Body of pancreas (tissue), 4 donors: ENCODE results near the gene DNM3. TPM values are rescaled to one million over a fixed set of nuclear protein-coding genes. Genes with fewer than 3 reads are reported as not detected.

Experiments
- ATAC-seq: fragments of 150-250 bp; one replicate; pipeline ENCODE4 v1.9.1; 2016
- DNase-seq, 4 donors: peaks; one replicate each; pipeline ENCODE4 v3.0.0-alpha.2; 2019
- H3K27ac ChIP-seq, 4 donors: fragments of 200-600 bp; sonication (generic); 1 replicate in 3 of 4; 2 replicates in 1 of 4; pipeline versions ENCODE4 v1.5.1 to v1.6.1; 2016 to 2019; ENCODE audit warnings: mild to moderate bottlenecking in 1 of 4, mixed read lengths in 1 of 4, moderate library complexity in 1 of 4
- H3K27me3 ChIP-seq, 2 donors: fragments of 200-600 bp; sonication (generic); one replicate each; pipeline ENCODE4 v1.6.0; 2016; ENCODE audit warnings: mild to moderate bottlenecking in 1 of 2
- H3K36me3 ChIP-seq, 2 donors: fragments of 200-600 bp; sonication (generic); replicated peaks in 1 of 2; 2 replicates each; pipeline ENCODE4 v1.5.1; 2016; ENCODE audit warnings: low read depth in 2 of 2; ENCODE audit not compliant: insufficient read depth in 1 of 2
- H3K4me1 ChIP-seq: fragments of 200-600 bp; sonication (generic); one replicate; pipeline ENCODE4 v1.6.0; 2016
- H3K4me3 ChIP-seq, 2 donors: fragments of 200-600 bp; sonication (generic); 1 replicate in 1 of 2; 2 replicates in 1 of 2; pipeline ENCODE4 v1.5.1; 2016 to 2019
- H3K9me3 ChIP-seq, 3 donors: fragments of 200-600 bp; sonication (generic); 1 replicate in 2 of 3; 2 replicates in 1 of 3; pipeline ENCODE4 v1.5.1; 2016
- CTCF ChIP-seq, 7 experiments: fragments of 450-650 bp in 4 of 7; fragments of 200-600 bp in 3 of 7; sonication (generic) in 3 of 7; IDR thresholded peaks; one replicate each; pipeline ENCODE4 v1.5.1; 2016 to 2019; ENCODE audit warnings: antibody characterized with exemption in 7 of 7
- POLR2A ChIP-seq, 3 donors: fragments of 450-650 bp; IDR thresholded peaks; one replicate each; pipeline ENCODE4 v1.6.1; 2016; ENCODE audit warnings: antibody characterized with exemption in 3 of 3, mild to moderate bottlenecking in 2 of 3
- WGBS, 2 donors: methylation state at CpG; one replicate each; pipeline ENCODE4 v1.1.5; 2017; 5-methylcytosine and 5-hydroxymethylcytosine counted together
- intact Hi-C: fragments of 100-400 bp; cut with DNase I; formaldehyde crosslinking; loops from one replicate; pipeline ENCODE4 v1.15.1; 2023
- total RNA-seq, 2 donors: library from RNA; depleted of rRNA; stranded (reverse); fragments of >200 nt; gene quantifications; one replicate each; pipeline ENCODE4 v1.1.0, GENCODE V29; 2016

Gene DNM3
- total RNA-seq, 2 donors from 2014 or later: 2.9 to 4.0 TPM

- Histone ChIP-seq H3K27me3 (no peaks in the 10 kb centered on the region), H3K27ac (no peak overlapping the region), H3K9me3 (no peaks in the 10 kb centered on the region), H3K36me3 (no peaks in the 10 kb centered on the region), H3K4me1 (peaks cover 4% of the 10 kb centered on the region), H3K4me3 (no peak overlapping the region)
- DNase-seq (no peak), ATAC-seq (no peak)
- TF ChIP-seq CTCF (IDR thresholded peaks at IDR 0.05) (no peak), POLR2A (IDR thresholded peaks at IDR 0.05) (no peak)
- 71 to 76% methylated on average over 4 of the region's 4 CpGs for WGBS, 2 donors
- intact Hi-C loops: no loop called here
These were observed 22.2 kb downstream of the DNM3 start for GRCh38 chr1:171863531-171863930.

- Histone ChIP-seq H3K9me3 (no peaks in the 10 kb centered on the region), H3K36me3 (no peaks in the 10 kb centered on the region), H3K4me3 (no peak overlapping the region), H3K27me3 (no peaks in the 10 kb centered on the region), H3K27ac (no peak overlapping the region), H3K4me1 (peaks cover 4% of the 10 kb centered on the region)
- ATAC-seq: no peak
- intact Hi-C loops: no loop called here
- no peak for DNase-seq
- no peak for TF ChIP-seq CTCF (IDR thresholded peaks at IDR 0.05)
- no peak for TF ChIP-seq POLR2A (IDR thresholded peaks at IDR 0.05)
These were observed 23.0 kb downstream of the DNM3 start for GRCh38 chr1:171864308-171864707.

- Histone ChIP-seq H3K4me1 (peaks cover 4% of the 10 kb centered on the region), H3K27me3 (no peaks in the 10 kb centered on the region), H3K4me3 (no peak overlapping the region), H3K9me3 (no peaks in the 10 kb centered on the region), H3K27ac (no peak overlapping the region), H3K36me3 (no peaks in the 10 kb centered on the region)
- TF ChIP-seq CTCF (IDR thresholded peaks at IDR 0.05) (no peak), POLR2A (IDR thresholded peaks at IDR 0.05) (no peak)
- ATAC-seq (no peak), DNase-seq (no peak)
- WGBS, 2 donors: 83 to 85% methylated on average over 6 of the region's 6 CpGs
- intact Hi-C loops: no loop called here
These were observed 23.8 kb downstream of the DNM3 start for GRCh38 chr1:171865106-171865505.

- 69 to 81% methylated on average over 2 of the region's 2 CpGs for WGBS, 2 donors
- ATAC-seq: no peak
- no peak for TF ChIP-seq POLR2A (IDR thresholded peaks at IDR 0.05)
These were observed 25.9 kb downstream of the DNM3 start for GRCh38 chr1:171867236-171867635.

GRCh38 chr1:171868217-171868803 is 27.0 kb downstream of the DNM3 start:
- Histone ChIP-seq H3K9me3 (no peaks in the 10 kb centered on the region), H3K36me3 (no peaks in the 10 kb centered on the region), H3K4me1 (peaks cover 4% of the 10 kb centered on the region), H3K4me3 (no peak overlapping the region), H3K27me3 (no peaks in the 10 kb centered on the region), H3K27ac (no peak overlapping the region)
- intact Hi-C loops: no loop called here
- TF ChIP-seq CTCF (IDR thresholded peaks at IDR 0.05) (no peak), POLR2A (IDR thresholded peaks at IDR 0.05) (no peak)
- ATAC-seq (no peak), DNase-seq (no peak)
- WGBS, 2 donors: 22 to 32% methylated on average over 3 of the region's 3 CpGs

More at GRCh38 chr1:171867236-171867635, 25.9 kb downstream of the DNM3 start:
- no peaks in the 10 kb centered on the region for H3K27me3 ChIP-seq
- peaks cover 4% of the 10 kb centered on the region for H3K4me1 ChIP-seq
- H3K9me3 ChIP-seq: no peaks in the 10 kb centered on the region
- H3K27ac ChIP-seq: no peak overlapping the region
- intact Hi-C loops: no loop called here
- H3K4me3 ChIP-seq: no peak overlapping the region
- DNase-seq: no peak
- no peaks in the 10 kb centered on the region for H3K36me3 ChIP-seq
